HepG2 (cell line): Measurements from ENCODE around the gene ZNF483.

Source experiments
- HDAC6 ChIP-seq: fragments of 200-600 bp; sonication (generic); IDR thresholded peaks from 2 replicates; pipeline ENCODE4 v1.7.0; 2017; ENCODE audit warnings: mild to moderate bottlenecking, antibody characterized with exemption, low read length, low read depth
- MYC ChIP-seq: sonication (generic); formaldehyde crosslinking; IDR thresholded peaks from 2 replicates; pipeline ENCODE4 v1.9.0; 2021; ENCODE audit warnings: missing genetic modification reagents, borderline replicate concordance
- POLR2AphosphoS5 ChIP-seq: IDR thresholded peaks from 2 replicates; pipeline ENCODE4 v1.6.1; 2012; ENCODE audit warnings: low read depth, low read length
- REST ChIP-seq, 2 experiments: IDR thresholded peaks; 2 replicates each; pipeline ENCODE4 v1.6.1; 2011 to 2012; ENCODE audit warnings: low read length in 2 of 2, borderline replicate concordance in 1 of 2, low read depth in 1 of 2, mild to moderate bottlenecking in 1 of 2, moderate library complexity in 1 of 2
- SUZ12 ChIP-seq: fragments of 150-350 bp; IDR thresholded peaks from 2 replicates; pipeline ENCODE4 v1.6.1; 2014; ENCODE audit warnings: low read depth, low read length
- ZNF75D ChIP-seq: sonication (generic); formaldehyde crosslinking; IDR thresholded peaks from 2 replicates; pipeline ENCODE4 v1.8.1; 2023; ENCODE audit warnings: missing genetic modification reagents, mild to moderate bottlenecking, borderline replicate concordance

GRCh38 chr9:111527347-111527746 is 2.4 kb downstream of the ZNF483 start:
- no peak for TF ChIP-seq REST (IDR thresholded peaks at IDR 0.05; ENCODE audit: borderline replicate concordance in 1 of 2, low read depth in 1 of 2, low read length in 2 of 2)
- no peak for TF ChIP-seq SUZ12
- TF ChIP-seq ZNF75D: no peak
- TF ChIP-seq POLR2AphosphoS5: no peak
- no peak for TF ChIP-seq HDAC6
- no peak for TF ChIP-seq MYC (CRISPR knock-in tag)
